GM23338 (cell line): ENCODE results near the gene MICAL1. TPM values are rescaled to one million over a fixed set of nuclear protein-coding genes. Genes with fewer than 3 reads are reported as not detected.

Experiments used
- ATAC-seq: fragments of 200-7000 bp; cut with Tn5 transposase; 3 replicates; pipeline ENCODE4 v1.9.1; 2020
- DNase-seq: peaks from one replicate; pipeline ENCODE4 v3.0.0-alpha.2; 2015; ENCODE audit warnings: low spot score
- H2AFZ ChIP-seq: fragments of 200-600 bp; sonication (generic); 2 replicates; pipeline ENCODE4 v1.8.0; 2016; ENCODE audit warnings: antibody characterized with exemption, mild to moderate bottlenecking, moderate library complexity
- H3F3A ChIP-seq: fragments of 200-600 bp; sonication (generic); replicated peaks from 2 replicates; pipeline ENCODE4 v1.8.0; 2017; ENCODE audit warnings: antibody characterized with exemption, mixed run types, low read depth
- H3K27ac ChIP-seq: fragments of 200-600 bp; sonication (generic); 2 replicates; pipeline ENCODE4 v1.6.1; 2016; ENCODE audit warnings: low read depth
- H3K27me3 ChIP-seq: fragments of 200-600 bp; sonication (generic); 2 replicates; pipeline ENCODE4 v1.8.0; 2016; ENCODE audit warnings: mild to moderate bottlenecking, mixed run types, moderate library complexity; ENCODE audit not compliant: insufficient read depth
- H3K36me3 ChIP-seq: fragments of 200-600 bp; sonication (generic); 2 replicates; pipeline ENCODE4 v1.8.0; 2016; ENCODE audit warnings: mild to moderate bottlenecking; ENCODE audit not compliant: insufficient read depth
- H3K4me1 ChIP-seq: fragments of 200-600 bp; sonication (generic); 2 replicates; pipeline ENCODE4 v1.8.0; 2016; ENCODE audit warnings: mild to moderate bottlenecking, moderate library complexity; ENCODE audit not compliant: insufficient read depth
- H3K4me2 ChIP-seq: fragments of 200-600 bp; sonication (generic); 2 replicates; pipeline ENCODE4 v1.7.1; 2017; ENCODE audit warnings: mixed run types
- H3K4me3 ChIP-seq: fragments of 200-600 bp; sonication (generic); 2 replicates; pipeline ENCODE4 v1.6.1; 2016; ENCODE audit warnings: mixed run types
- H3K79me2 ChIP-seq: fragments of 200-600 bp; sonication (generic); replicated peaks from 2 replicates; pipeline ENCODE4 v1.8.0; 2017; ENCODE audit warnings: mild to moderate bottlenecking; ENCODE audit not compliant: insufficient read depth
- H3K9me2 ChIP-seq: fragments of 200-600 bp; sonication (generic); 2 replicates; pipeline ENCODE4 v1.8.0; 2017; ENCODE audit not compliant: insufficient read depth
- H4K20me1 ChIP-seq: fragments of 200-600 bp; sonication (generic); replicated peaks from 2 replicates; pipeline ENCODE4 v1.8.0; 2017; ENCODE audit warnings: mild to moderate bottlenecking; ENCODE audit not compliant: insufficient read depth
- H3K27ac Mint-ChIP-seq: 2 replicates; pipeline ENCODE4 v1.8.0; 2020; ENCODE audit warnings: inconsistent platforms, mild to moderate bottlenecking, moderate library complexity, mixed read lengths
- H3K27me3 Mint-ChIP-seq: 3 replicates; pipeline ENCODE4 v1.8.0; 2022; ENCODE audit warnings: low read depth, mild to moderate bottlenecking, moderate library complexity, mixed read lengths, inconsistent platforms; ENCODE audit not compliant: insufficient read depth, poor library complexity
- H3K36me3 Mint-ChIP-seq: 3 replicates; pipeline ENCODE4 v1.8.0; 2021; ENCODE audit warnings: low read depth, mild to moderate bottlenecking, inconsistent platforms, moderate library complexity, mixed read lengths
- H3K4me1 Mint-ChIP-seq: 3 replicates; pipeline ENCODE4 v1.8.0; 2020; ENCODE audit warnings: mild to moderate bottlenecking, inconsistent platforms, mixed read lengths
- H3K4me3 Mint-ChIP-seq: 3 replicates; pipeline ENCODE4 v1.8.0; 2021; ENCODE audit warnings: moderate library complexity, mild to moderate bottlenecking, inconsistent platforms, mixed read lengths
- H3K9me3 Mint-ChIP-seq: 3 replicates; pipeline ENCODE4 v1.8.0; 2020; ENCODE audit warnings: moderate library complexity, mild to moderate bottlenecking, inconsistent platforms, mixed read lengths
- CREB1 ChIP-seq: fragments of 250-450 bp; sonication (Bioruptor Pico); IDR thresholded peaks from 2 replicates; pipeline ENCODE4 v1.5.0; 2020; ENCODE audit warnings: low read depth, mild to moderate bottlenecking, moderate library complexity
- EZH2 ChIP-seq: fragments of 200-600 bp; sonication (generic); IDR thresholded peaks from one replicate; pipeline ENCODE4 v1.8.0; 2017; ENCODE audit warnings: antibody characterized with exemption, mild to moderate bottlenecking, low read depth; ENCODE audit not compliant: unreplicated experiment
- EZH2phosphoT487 ChIP-seq: fragments of 200-600 bp; sonication (generic); IDR thresholded peaks from one replicate; pipeline ENCODE4 v1.8.1; 2018; ENCODE audit warnings: antibody characterized with exemption; ENCODE audit not compliant: unreplicated experiment
- JUNB ChIP-seq: IDR thresholded peaks from one replicate; pipeline ENCODE4 v1.6.1; 2016; ENCODE audit warnings: antibody characterized with exemption; ENCODE audit not compliant: unreplicated experiment
- NANOG ChIP-seq: IDR thresholded peaks from 2 replicates; pipeline ENCODE4 v1.6.1; 2016; ENCODE audit warnings: antibody characterized with exemption, borderline replicate concordance
- POLR2AphosphoS5 ChIP-seq: IDR thresholded peaks from 2 replicates; pipeline ENCODE4 v1.6.1; 2016; ENCODE audit warnings: antibody characterized with exemption, low read depth
- STAT1 ChIP-seq: IDR thresholded peaks from one replicate; pipeline ENCODE4 v1.6.1; 2016; ENCODE audit warnings: antibody characterized with exemption; ENCODE audit not compliant: unreplicated experiment
- ZNF114 ChIP-seq: fragments of 250-450 bp; sonication (Bioruptor Pico); IDR thresholded peaks from 2 replicates; pipeline ENCODE4 v1.5.0; 2020; ENCODE audit warnings: mild to moderate bottlenecking, moderate library complexity
- ZNF331 ChIP-seq: fragments of 250-450 bp; sonication (Bioruptor Pico); IDR thresholded peaks from 2 replicates; pipeline ENCODE4 v1.5.0; 2020; ENCODE audit warnings: low read depth, mild to moderate bottlenecking, moderate library complexity
- polyA plus RNA-seq: library from polyadenylated mRNA; unstranded; fragments of >200 nt; fragmentation: Nextera tagmentation; extraction: Ambion mirVana; gene quantifications from 2 replicates; pipeline ENCODE4 v1.2.1, GENCODE V29; 2016
- total RNA-seq: library from RNA; depleted of rRNA; stranded (reverse); fragments of >200 nt; shearing (Covaris generic); gene quantifications from 2 replicates; pipeline ENCODE4 v1.2.3, GENCODE V29; 2014
- TF ChIP-seq, protein P1 (sequence below): IDR thresholded peaks from 2 replicates; pipeline ENCODE4 v1.6.1; 2016; ENCODE audit warnings: antibody characterized with exemption
- TF ChIP-seq, protein P2 (sequence below): IDR thresholded peaks from one replicate; pipeline ENCODE4 v1.6.1; 2018; ENCODE audit warnings: antibody characterized with exemption; ENCODE audit not compliant: unreplicated experiment
- TF ChIP-seq, protein P3 (sequence below), 2 experiments: fragments of 200-600 bp in 1 of 2; sonication (generic) in 1 of 2; conservative IDR thresholded peaks; 2 replicates each; pipeline versions ENCODE4 v1.5.1 to v1.6.1; 2016 to 2017; ENCODE audit warnings: antibody characterized with exemption in 2 of 2, low read depth in 2 of 2, mild to moderate bottlenecking in 2 of 2, moderate library complexity in 1 of 2

MICAL1 gene
- total and polyA plus RNA-seq, 2 experiments from 2014 or later: 27.8 to 77.8 TPM

DNA sequence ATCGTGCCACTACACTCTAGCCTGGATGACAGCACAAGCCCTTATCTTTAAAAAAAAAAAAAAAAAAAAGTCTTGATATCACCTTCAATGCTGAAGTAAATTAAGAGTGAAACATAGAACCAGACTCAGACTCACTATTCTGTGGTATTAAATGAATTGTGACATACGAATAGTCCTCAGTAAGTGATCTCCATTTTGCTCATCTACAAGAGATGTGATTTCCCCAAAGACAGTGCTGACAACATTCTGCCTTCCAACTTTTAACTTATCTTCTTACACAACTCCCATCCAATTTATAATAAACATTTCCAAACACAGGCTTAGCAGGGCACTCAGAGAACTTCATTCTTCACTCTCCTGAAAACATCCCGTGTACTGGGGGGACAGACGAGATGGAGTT, 19.4 kb upstream of the MICAL1 start:
- Histone ChIP-seq H3K27me3 (no peaks in the 10 kb centered on the region), H3K27ac (no peak overlapping the region), H3F3A (no peaks in the 10 kb centered on the region), H3K4me2 (no peak overlapping the region), H2AFZ (no peak overlapping the region), H4K20me1 (peaks cover 45% of the 10 kb centered on the region), H3K36me3 (peaks cover 51% of the 10 kb centered on the region), H3K79me2 (peaks cover 59% of the 10 kb centered on the region), H3K4me1 (peaks cover 22% of the 10 kb centered on the region), H3K9me2 (no peaks in the 10 kb centered on the region), H3K4me3 (no peak overlapping the region)
- Mint-ChIP-seq H3K9me3 (no peaks in the 10 kb centered on the region), H3K27me3 (peaks cover 5% of the 10 kb centered on the region), H3K4me3 (no peak overlapping the region), H3K27ac (no peak overlapping the region), H3K36me3 (peaks cover 84% of the 10 kb centered on the region), H3K4me1 (peaks cover 21% of the 10 kb centered on the region)
- no peak for DNase-seq
- no peak for ATAC-seq
- TF ChIP-seq, protein P1, sequence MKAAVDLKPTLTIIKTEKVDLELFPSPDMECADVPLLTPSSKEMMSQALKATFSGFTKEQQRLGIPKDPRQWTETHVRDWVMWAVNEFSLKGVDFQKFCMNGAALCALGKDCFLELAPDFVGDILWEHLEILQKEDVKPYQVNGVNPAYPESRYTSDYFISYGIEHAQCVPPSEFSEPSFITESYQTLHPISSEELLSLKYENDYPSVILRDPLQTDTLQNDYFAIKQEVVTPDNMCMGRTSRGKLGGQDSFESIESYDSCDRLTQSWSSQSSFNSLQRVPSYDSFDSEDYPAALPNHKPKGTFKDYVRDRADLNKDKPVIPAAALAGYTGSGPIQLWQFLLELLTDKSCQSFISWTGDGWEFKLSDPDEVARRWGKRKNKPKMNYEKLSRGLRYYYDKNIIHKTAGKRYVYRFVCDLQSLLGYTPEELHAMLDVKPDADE: no peak
- TF ChIP-seq NANOG (no peak), EZH2 (no peak), CREB1 (no peak), ZNF331 (CRISPR knock-in tag) (no peak), EZH2phosphoT487 (no peak), POLR2AphosphoS5 (no peak), ZNF114 (no peak), JUNB (no peak), STAT1 (no peak)
- TF ChIP-seq, protein P2, sequence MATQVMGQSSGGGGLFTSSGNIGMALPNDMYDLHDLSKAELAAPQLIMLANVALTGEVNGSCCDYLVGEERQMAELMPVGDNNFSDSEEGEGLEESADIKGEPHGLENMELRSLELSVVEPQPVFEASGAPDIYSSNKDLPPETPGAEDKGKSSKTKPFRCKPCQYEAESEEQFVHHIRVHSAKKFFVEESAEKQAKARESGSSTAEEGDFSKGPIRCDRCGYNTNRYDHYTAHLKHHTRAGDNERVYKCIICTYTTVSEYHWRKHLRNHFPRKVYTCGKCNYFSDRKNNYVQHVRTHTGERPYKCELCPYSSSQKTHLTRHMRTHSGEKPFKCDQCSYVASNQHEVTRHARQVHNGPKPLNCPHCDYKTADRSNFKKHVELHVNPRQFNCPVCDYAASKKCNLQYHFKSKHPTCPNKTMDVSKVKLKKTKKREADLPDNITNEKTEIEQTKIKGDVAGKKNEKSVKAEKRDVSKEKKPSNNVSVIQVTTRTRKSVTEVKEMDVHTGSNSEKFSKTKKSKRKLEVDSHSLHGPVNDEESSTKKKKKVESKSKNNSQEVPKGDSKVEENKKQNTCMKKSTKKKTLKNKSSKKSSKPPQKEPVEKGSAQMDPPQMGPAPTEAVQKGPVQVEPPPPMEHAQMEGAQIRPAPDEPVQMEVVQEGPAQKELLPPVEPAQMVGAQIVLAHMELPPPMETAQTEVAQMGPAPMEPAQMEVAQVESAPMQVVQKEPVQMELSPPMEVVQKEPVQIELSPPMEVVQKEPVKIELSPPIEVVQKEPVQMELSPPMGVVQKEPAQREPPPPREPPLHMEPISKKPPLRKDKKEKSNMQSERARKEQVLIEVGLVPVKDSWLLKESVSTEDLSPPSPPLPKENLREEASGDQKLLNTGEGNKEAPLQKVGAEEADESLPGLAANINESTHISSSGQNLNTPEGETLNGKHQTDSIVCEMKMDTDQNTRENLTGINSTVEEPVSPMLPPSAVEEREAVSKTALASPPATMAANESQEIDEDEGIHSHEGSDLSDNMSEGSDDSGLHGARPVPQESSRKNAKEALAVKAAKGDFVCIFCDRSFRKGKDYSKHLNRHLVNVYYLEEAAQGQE: no peak
- TF ChIP-seq, protein P3, sequence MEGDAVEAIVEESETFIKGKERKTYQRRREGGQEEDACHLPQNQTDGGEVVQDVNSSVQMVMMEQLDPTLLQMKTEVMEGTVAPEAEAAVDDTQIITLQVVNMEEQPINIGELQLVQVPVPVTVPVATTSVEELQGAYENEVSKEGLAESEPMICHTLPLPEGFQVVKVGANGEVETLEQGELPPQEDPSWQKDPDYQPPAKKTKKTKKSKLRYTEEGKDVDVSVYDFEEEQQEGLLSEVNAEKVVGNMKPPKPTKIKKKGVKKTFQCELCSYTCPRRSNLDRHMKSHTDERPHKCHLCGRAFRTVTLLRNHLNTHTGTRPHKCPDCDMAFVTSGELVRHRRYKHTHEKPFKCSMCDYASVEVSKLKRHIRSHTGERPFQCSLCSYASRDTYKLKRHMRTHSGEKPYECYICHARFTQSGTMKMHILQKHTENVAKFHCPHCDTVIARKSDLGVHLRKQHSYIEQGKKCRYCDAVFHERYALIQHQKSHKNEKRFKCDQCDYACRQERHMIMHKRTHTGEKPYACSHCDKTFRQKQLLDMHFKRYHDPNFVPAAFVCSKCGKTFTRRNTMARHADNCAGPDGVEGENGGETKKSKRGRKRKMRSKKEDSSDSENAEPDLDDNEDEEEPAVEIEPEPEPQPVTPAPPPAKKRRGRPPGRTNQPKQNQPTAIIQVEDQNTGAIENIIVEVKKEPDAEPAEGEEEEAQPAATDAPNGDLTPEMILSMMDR (conservative IDR thresholded peaks at IDR 0.05; ENCODE audit: low read depth in 2 of 2): no peak
